A172 (cell line): ENCODE measurements around the gene SYNM. TPM values are rescaled to one million over a fixed set of nuclear protein-coding genes. Genes with fewer than 3 reads are reported as not detected.

Experiments
- DNase-seq: peaks from one replicate; pipeline ENCODE4 v3.0.0-alpha.2; 2015; ENCODE audit warnings: low spot score
- total RNA-seq: library from RNA; depleted of rRNA; stranded (reverse); fragments of >200 nt; shearing (Covaris generic); gene quantifications from 2 replicates; pipeline ENCODE4 v1.2.3, GENCODE V29; 2014; rRNA removed

SYNM gene
- total RNA-seq, 1 experiment from 2014 or later = 7.5 TPM

DNA sequence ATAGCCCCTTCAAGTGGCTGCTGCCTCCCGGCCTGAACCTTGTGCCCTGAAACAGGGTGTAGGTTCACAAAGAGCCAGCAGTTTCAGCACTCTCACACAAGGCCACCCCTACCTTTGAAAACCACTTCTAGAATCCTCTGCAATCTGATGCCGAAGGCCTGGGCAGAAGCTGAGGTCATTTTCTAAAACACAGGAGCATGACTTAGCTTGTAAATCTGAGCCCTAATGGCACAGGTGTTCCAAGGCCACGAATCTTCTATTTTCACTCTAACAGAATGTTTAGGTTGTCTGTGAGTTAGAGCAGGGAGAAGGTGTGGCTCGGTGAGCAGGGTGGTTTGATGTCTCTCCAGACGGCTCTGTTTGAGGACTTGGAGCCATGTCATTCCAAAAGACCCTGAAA is 62.3 kb downstream of the SYNM start:
- no peak for DNase-seq

DNA sequence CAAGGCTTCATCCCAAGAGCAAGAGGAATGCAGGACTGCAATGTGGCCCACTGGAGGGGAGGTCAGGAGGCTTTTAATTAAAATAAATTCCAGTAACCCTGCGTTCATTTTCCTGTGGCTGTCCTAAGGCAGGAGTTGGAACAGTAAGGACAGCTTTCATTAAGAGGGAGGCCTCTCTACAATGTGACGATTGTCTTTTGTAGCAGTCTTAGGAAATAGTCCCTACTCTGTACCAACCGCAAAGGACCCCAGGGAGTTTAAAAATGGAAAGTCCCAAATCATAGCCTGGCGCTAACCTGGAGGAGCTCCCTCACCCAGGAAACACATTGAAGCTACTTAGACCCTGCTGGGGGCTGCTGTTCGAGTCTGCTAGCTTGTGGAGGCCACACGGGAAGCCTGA is 62.8 kb downstream of the SYNM start:
- DNase-seq = no peak

- no peak for DNase-seq
Measured at GRCh38 chr15:99168601-99169580, 64.0 kb downstream of the SYNM start.

GRCh38 chr15:99169769-99170311 is 65.0 kb downstream of the SYNM start:
- no peak for DNase-seq

GRCh38 chr15:99170476-99171065 is 65.7 kb downstream of the SYNM start:
- no peak for DNase-seq

GRCh38 chr15:99172171-99172570 is 67.3 kb downstream of the SYNM start:
- no peak for DNase-seq

DNA sequence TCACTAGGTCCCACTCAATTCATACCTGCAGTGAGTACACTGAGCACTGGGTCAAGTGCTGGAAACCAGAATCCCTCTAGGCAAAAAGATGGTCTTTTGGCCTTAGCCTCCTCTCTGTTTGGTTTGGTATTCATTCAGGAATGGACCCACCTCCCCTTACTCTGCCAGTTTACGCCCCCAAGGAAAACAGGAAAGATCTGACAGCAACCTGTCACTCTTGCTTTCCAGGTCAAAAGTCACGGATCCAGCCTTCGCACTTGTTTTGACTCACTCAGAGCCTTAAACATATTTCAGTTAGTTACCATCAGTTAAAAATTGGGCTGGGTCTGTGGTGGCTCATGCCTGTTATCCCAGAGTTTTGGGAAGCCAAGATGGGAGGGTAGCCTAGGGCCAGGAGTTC is 68.1 kb downstream of the SYNM start:
- DNase-seq = no peak

GRCh38 chr15:99174567-99175395 is 69.9 kb downstream of the SYNM start:
- DNase-seq = no peak

DNA sequence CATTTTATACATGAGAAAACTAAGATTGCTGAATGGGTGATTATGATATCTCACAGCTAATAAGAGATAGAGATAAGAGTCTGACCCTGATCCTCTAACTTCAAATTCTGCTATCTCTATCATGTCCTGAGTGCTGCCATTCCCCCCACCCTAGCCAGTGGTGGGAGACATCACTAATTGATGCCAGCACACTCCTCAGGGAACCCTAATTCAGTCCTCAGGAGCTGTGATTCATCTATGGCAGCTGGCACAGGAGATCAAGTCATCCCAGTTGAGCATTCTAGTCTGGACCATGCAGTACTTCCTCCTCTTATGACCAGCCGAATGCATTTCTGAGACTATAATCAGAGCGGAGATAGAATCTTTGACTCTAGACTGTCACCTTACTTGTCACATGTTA is 71.9 kb downstream of the SYNM start:
- no peak for DNase-seq

- no peak for DNase-seq
Measured at GRCh38 chr15:99177679-99178078, 72.8 kb downstream of the SYNM start.

- no peak for DNase-seq
Measured at GRCh38 chr15:99180086-99180963, 75.4 kb downstream of the SYNM start.

- no peak for DNase-seq
Measured at GRCh38 chr15:99180964-99181306, 76.1 kb downstream of the SYNM start.

DNA sequence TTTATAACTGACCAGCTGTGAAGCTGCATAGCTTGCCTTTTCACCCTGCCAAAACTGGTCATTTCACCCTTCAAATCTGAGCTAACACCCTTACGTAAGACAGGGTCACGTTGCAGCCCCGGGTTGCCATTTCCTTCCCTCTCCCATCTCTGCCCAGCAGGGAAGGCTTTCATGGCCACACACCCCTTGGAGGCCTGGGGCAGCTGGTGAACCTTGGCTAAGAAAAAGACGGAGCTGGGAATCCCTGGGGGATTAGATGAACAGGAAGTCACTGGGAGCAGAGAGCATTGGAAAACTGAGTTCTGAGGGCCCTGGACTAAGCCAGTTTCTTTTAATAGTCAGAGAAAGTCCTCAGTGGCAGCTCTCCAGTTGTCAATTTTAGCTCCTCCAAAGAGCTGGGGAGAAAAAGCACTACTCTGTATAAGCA is 76.7 kb downstream of the SYNM start:
- DNase-seq = no peak

GRCh38 chr15:99182791-99183190 is 77.9 kb downstream of the SYNM start:
- DNase-seq = no peak

Other genes with a start within 250 kb of the SYNM start
- not detected in 2 replicates for gene PGPEP1L, start 97.3 kb upstream of the SYNM start, total RNA-seq
- gene TTC23, start 144.5 kb downstream of the SYNM start, total RNA-seq = 13.5 and 15.0 TPM in 2 replicates
- gene LRRC28, start 146.4 kb downstream of the SYNM start, total RNA-seq = 14.0 and 20.8 TPM in 2 replicates